IMR-90 (cell line): ENCODE measurements around the gene EXOC4. TPM values are rescaled to one million over a fixed set of nuclear protein-coding genes. Genes with fewer than 3 reads are reported as not detected.

Experiments used
- ATAC-seq: fragments of 200-7000 bp; cut with Tn5 transposase; 2 replicates; pipeline ENCODE4 v1.9.1; 2020; ENCODE audit warnings: low read depth, mild to moderate bottlenecking, moderate library complexity
- BruUV-seq: library from RNA; stranded (reverse); fragments of 400-500 nt; replicated peaks from 2 replicates; lab custom pipeline; 2021; lab: Mats Ljungman, UMichigan
- CTCF ChIA-PET: fragments of 300-600 bp; formaldehyde crosslinking; extraction: SDS; loops from one replicate; lab custom pipeline; 2021; ENCODE audit warnings: antibody characterized with exemption; lab: Yijun Ruan, JAX
- POLR2A ChIA-PET: fragments of 300-600 bp; sonication (Branson Sonifier 250); formaldehyde crosslinking; loops from one replicate; lab custom pipeline; 2022; ENCODE audit warnings: antibody characterized with exemption; ENCODE audit not compliant: unreplicated experiment; lab: Charles Lee
- DNase-seq: peaks from one replicate; pipeline ENCODE4 v3.0.0; 2013
- H2AFZ ChIP-seq: replicated peaks from 2 replicates; pipeline ENCODE3; 2013; ENCODE audit warnings: low read length, mild to moderate bottlenecking; ENCODE audit not compliant: poor library complexity
- H2AK5ac ChIP-seq: 2 replicates; pipeline ENCODE4 v1.6.1; 2013; ENCODE audit warnings: low read depth, low read length, inconsistent platforms
- H2AK9ac ChIP-seq: replicated peaks from 2 replicates; pipeline ENCODE3; 2013; ENCODE audit warnings: mild to moderate bottlenecking, low read depth, low read length, moderate library complexity; ENCODE audit not compliant: poor library complexity
- H2BK120ac ChIP-seq: 2 replicates; pipeline ENCODE4 v1.6.1; 2013; ENCODE audit warnings: low read depth, low read length, inconsistent platforms
- H2BK15ac ChIP-seq: 3 replicates; pipeline ENCODE4 v1.6.1; 2013; ENCODE audit warnings: low read depth, low read length, inconsistent platforms
- H2BK20ac ChIP-seq: 2 replicates; pipeline ENCODE4 v1.6.1; 2013; ENCODE audit warnings: low read depth, mild to moderate bottlenecking, inconsistent platforms, low read length, moderate library complexity
- H2BK5ac ChIP-seq: 2 replicates; pipeline ENCODE4 v1.6.1; 2013; ENCODE audit warnings: mild to moderate bottlenecking, low read depth, low read length, inconsistent platforms; ENCODE audit not compliant: poor library complexity, severe bottlenecking
- H3K14ac ChIP-seq: replicated peaks from 2 replicates; pipeline ENCODE4 v1.6.1; 2013; ENCODE audit warnings: low read depth, low read length, inconsistent platforms
- H3K18ac ChIP-seq: 2 replicates; pipeline ENCODE4 v1.6.1; 2013; ENCODE audit warnings: low read depth, low read length, control low read depth
- H3K23ac ChIP-seq: 2 replicates; pipeline ENCODE4 v1.6.1; 2013; ENCODE audit warnings: low read depth, low read length, inconsistent platforms
- H3K27ac ChIP-seq: 2 replicates; pipeline ENCODE4 v1.5.1; 2013; ENCODE audit warnings: mild to moderate bottlenecking, control low read depth, low read length; ENCODE audit not compliant: insufficient read depth
- H3K27me3 ChIP-seq: 2 replicates; pipeline ENCODE4 v1.6.1; 2013; ENCODE audit warnings: low read length; ENCODE audit not compliant: control insufficient read depth, insufficient read depth
- H3K36me3 ChIP-seq: 2 replicates; pipeline ENCODE4 v1.6.1; 2013; ENCODE audit warnings: low read length, mixed read lengths; ENCODE audit not compliant: control insufficient read depth, insufficient read depth
- H3K4ac ChIP-seq: 2 replicates; pipeline ENCODE4 v1.6.1; 2013; ENCODE audit warnings: low read depth, low read length, inconsistent platforms
- H3K4me1 ChIP-seq: 2 replicates; pipeline ENCODE4 v1.6.1; 2013; ENCODE audit warnings: low read length, mixed read lengths; ENCODE audit not compliant: control insufficient read depth, insufficient read depth
- H3K4me2 ChIP-seq: 2 replicates; pipeline ENCODE4 v1.6.1; 2013; ENCODE audit warnings: low read depth, mild to moderate bottlenecking, control low read depth, low read length, moderate library complexity
- H3K4me3 ChIP-seq: 2 replicates; pipeline ENCODE4 v1.5.1; 2013; ENCODE audit warnings: low read depth, mild to moderate bottlenecking, control low read depth, low read length, moderate library complexity; ENCODE audit not compliant: insufficient read depth
- H3K56ac ChIP-seq: 2 replicates; pipeline ENCODE4 v1.6.1; 2013; ENCODE audit warnings: low read length, inconsistent platforms; ENCODE audit not compliant: insufficient read depth; ENCODE audit errors: extremely low read depth
- H3K79me1 ChIP-seq, 2 experiments: 2 replicates each; pipeline ENCODE4 v1.6.1; 2013; ENCODE audit warnings: low read length in 2 of 2, inconsistent platforms in 1 of 2, low read depth in 1 of 2
- H3K9ac ChIP-seq: 2 replicates; pipeline ENCODE4 v1.6.1; 2013; ENCODE audit warnings: low read depth, low read length, control low read depth
- H3K9me1 ChIP-seq: 2 replicates; pipeline ENCODE4 v1.6.1; 2013; ENCODE audit warnings: low read length, inconsistent platforms; ENCODE audit not compliant: insufficient read depth
- H3K9me3 ChIP-seq: 2 replicates; pipeline ENCODE4 v1.6.1; 2013; ENCODE audit warnings: low read length; ENCODE audit not compliant: control insufficient read depth, insufficient read depth
- H4K20me1 ChIP-seq: 2 replicates; pipeline ENCODE4 v1.6.1; 2013; ENCODE audit warnings: low read length, inconsistent platforms; ENCODE audit not compliant: insufficient read depth
- H4K5ac ChIP-seq: 2 replicates; pipeline ENCODE4 v1.6.1; 2013; ENCODE audit warnings: mild to moderate bottlenecking, low read depth, low read length, control low read depth
- H4K8ac ChIP-seq, 2 experiments: 2 replicates each; pipeline ENCODE4 v1.6.1; 2013; ENCODE audit warnings: low read depth in 2 of 2, low read length in 2 of 2, control low read depth in 1 of 2, inconsistent platforms in 1 of 2
- H4K91ac ChIP-seq: 2 replicates; pipeline ENCODE4 v1.6.1; 2013; ENCODE audit warnings: low read depth, low read length, inconsistent platforms; ENCODE audit not compliant: insufficient read depth
- BHLHE40 ChIP-seq: fragments of 150-350 bp; IDR thresholded peaks from 2 replicates; pipeline ENCODE4 v1.6.1; 2016; ENCODE audit warnings: mild to moderate bottlenecking, low read depth, low read length
- CEBPB ChIP-seq: IDR thresholded peaks from 2 replicates; pipeline ENCODE4 v1.6.1; 2012; ENCODE audit warnings: low read depth, low read length, improper control_type of control experiment
- CHD1 ChIP-seq: IDR thresholded peaks from 2 replicates; pipeline ENCODE4 v1.6.1; 2012; ENCODE audit warnings: low read depth, low read length, improper control_type of control experiment
- FOS ChIP-seq: fragments of 150-350 bp; IDR thresholded peaks from 2 replicates; pipeline ENCODE4 v1.6.1; 2016; ENCODE audit warnings: low read depth, low read length
- MAFK ChIP-seq: IDR thresholded peaks from 2 replicates; pipeline ENCODE4 v1.6.1; 2012; ENCODE audit warnings: low read depth, low read length, improper control_type of control experiment
- MAZ ChIP-seq: IDR thresholded peaks from 2 replicates; pipeline ENCODE4 v1.6.1; 2012; ENCODE audit warnings: low read depth, mild to moderate bottlenecking, low read length, improper control_type of control experiment, moderate library complexity, borderline replicate concordance
- MXI1 ChIP-seq: IDR thresholded peaks from 2 replicates; pipeline ENCODE4 v1.6.1; 2012; ENCODE audit warnings: low read depth, mild to moderate bottlenecking, low read length, moderate library complexity, borderline replicate concordance
- NFE2L2 ChIP-seq: fragments of 150-350 bp; IDR thresholded peaks from 2 replicates; pipeline ENCODE4 v1.6.1; 2016; ENCODE audit warnings: low read depth, mild to moderate bottlenecking, low read length
- POLR2A ChIP-seq: IDR thresholded peaks from 2 replicates; pipeline ENCODE4 v1.6.1; 2012; ENCODE audit warnings: mild to moderate bottlenecking, low read depth, low read length
- RAD21 ChIP-seq: IDR thresholded peaks from 2 replicates; pipeline ENCODE4 v1.6.1; 2012; ENCODE audit warnings: low read length, improper control_type of control experiment
- RFX5 ChIP-seq: IDR thresholded peaks from 2 replicates; pipeline ENCODE4 v1.8.0; 2012; ENCODE audit warnings: low read depth, mild to moderate bottlenecking, low read length, moderate library complexity
- SMC3 ChIP-seq: fragments of 150-350 bp; IDR thresholded peaks from 2 replicates; pipeline ENCODE4 v1.6.1; 2016; ENCODE audit warnings: low read depth, mild to moderate bottlenecking, antibody characterized with exemption, low read length, moderate library complexity
- WGBS, 2 experiments: methylation state at CpG; one replicate each; pipeline versions ENCODE4 v1.1.5 to v1.1.7; 2013; ENCODE audit warnings: missing lambda C conversion rate in 2 of 2; ENCODE audit not compliant: insufficient read length in 1 of 2; ENCODE audit errors: extremely low coverage in 2 of 2; 5-methylcytosine and 5-hydroxymethylcytosine counted together
- dilution Hi-C: fragments of 300-500 bp; cut with HindIII; formaldehyde crosslinking; loops from one replicate; pipeline ENCODE4 v1.14.3; 2018; ENCODE audit warnings: low sequenced_read_pairs; ENCODE audit not compliant: unreplicated experiment
- in situ Hi-C: fragments of 300-500 bp; cut with MboI; formaldehyde crosslinking; loops from 3 replicates; pipeline ENCODE4 v1.14.3; 2019; ENCODE audit warnings: low sequenced_read_pairs, inconsistent platforms, mixed read lengths
- intact Hi-C: fragments of 100-400 bp; cut with micrococcal nuclease; formaldehyde crosslinking; loops from 2 replicates; pipeline ENCODE4 v1.10.0; 2022
- polyA plus RNA-seq, 3 experiments: library from polyadenylated mRNA; depleted of rRNA; stranded (reverse); fragments of >200 nt; gene quantifications; 2 replicates each; pipeline ENCODE4 v1.2.3, GENCODE V29; 2012; ENCODE audit warnings: low replicate concordance in 1 of 3
- total RNA-seq: library from RNA; depleted of rRNA; stranded (reverse); fragments of >200 nt; gene quantifications from 2 replicates; pipeline ENCODE4 v1.2.3, GENCODE V29; 2012
- TF ChIP-seq, protein P1 (sequence below): fragments of 150-350 bp; IDR thresholded peaks from 2 replicates; pipeline ENCODE4 v1.6.1; 2016; ENCODE audit warnings: low read depth, mild to moderate bottlenecking, low read length, moderate library complexity, borderline replicate concordance
- TF ChIP-seq, protein P2 (sequence below): fragments of 150-350 bp; IDR thresholded peaks from 2 replicates; pipeline ENCODE4 v1.6.1; 2017; ENCODE audit warnings: mild to moderate bottlenecking, antibody characterized with exemption, low read length, low read depth

EXOC4 gene
- total and polyA plus RNA-seq, 2 of the 4 experiments (the other 2 are of a cell fraction) = 25.4 to 94.6 TPM

DNA sequence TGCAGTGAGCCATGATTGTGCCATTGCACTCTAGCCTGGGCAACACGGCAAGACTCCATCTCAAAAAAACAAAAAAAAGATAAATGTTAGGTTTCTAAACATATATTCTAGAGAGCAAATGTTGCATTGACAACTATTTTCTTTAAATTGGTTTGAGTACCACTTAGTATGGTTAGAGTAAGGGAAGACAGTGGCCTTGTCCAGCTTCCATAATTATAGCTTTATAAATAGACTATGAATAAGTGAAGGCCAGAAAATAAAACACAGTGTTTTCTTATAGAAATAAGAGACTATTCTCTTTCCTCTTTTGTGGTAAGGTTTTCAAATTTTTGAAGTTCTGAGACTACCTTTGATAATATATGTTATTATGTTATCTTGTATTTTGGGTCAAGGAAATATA lies 50.5 kb downstream of the EXOC4 start:
- intact Hi-C loops (no loop called here), dilution Hi-C loops (no loop called here), in situ Hi-C loops (no loop called here)
- H2AK5ac ChIP-seq = no peak overlapping the region
- ATAC-seq = no peak
- H2BK5ac ChIP-seq = no peak overlapping the region
- no peak overlapping the region for H3K14ac ChIP-seq
- no peak overlapping the region for H3K4me3 ChIP-seq
- H4K91ac ChIP-seq = no peak overlapping the region
- BruUV-seq = no TSS peak
- no peak for DNase-seq
- H3K4ac ChIP-seq = no peak overlapping the region
- peaks cover 7 to 8% of the 10 kb centered on the region in 2 experiments; a peak in 3 of 4 replicates for H3K79me1 ChIP-seq
- H4K5ac ChIP-seq = no peak overlapping the region
- H2AK9ac ChIP-seq = no peak overlapping the region
- no peak overlapping the region for H3K56ac ChIP-seq
- no peaks in the 10 kb centered on the region for H3K9me3 ChIP-seq
- no peak overlapping the region for H3K4me2 ChIP-seq
- H2AFZ ChIP-seq = no peak overlapping the region
- no peak overlapping the region for H3K9ac ChIP-seq
- H4K20me1 ChIP-seq = no peaks in the 10 kb centered on the region
- H3K9me1 ChIP-seq = no peaks in the 10 kb centered on the region
- H2BK20ac ChIP-seq = no peak overlapping the region
- no peak overlapping the region for H3K23ac ChIP-seq
- no peaks in the 10 kb centered on the region for H3K27me3 ChIP-seq
- POLR2A ChIA-PET = no interaction called here
- no peak overlapping the region for H4K8ac ChIP-seq
- no peak overlapping the region for H3K27ac ChIP-seq
- peaks cover 15% of the 10 kb centered on the region for H3K36me3 ChIP-seq
- TF ChIP-seq, protein P1, sequence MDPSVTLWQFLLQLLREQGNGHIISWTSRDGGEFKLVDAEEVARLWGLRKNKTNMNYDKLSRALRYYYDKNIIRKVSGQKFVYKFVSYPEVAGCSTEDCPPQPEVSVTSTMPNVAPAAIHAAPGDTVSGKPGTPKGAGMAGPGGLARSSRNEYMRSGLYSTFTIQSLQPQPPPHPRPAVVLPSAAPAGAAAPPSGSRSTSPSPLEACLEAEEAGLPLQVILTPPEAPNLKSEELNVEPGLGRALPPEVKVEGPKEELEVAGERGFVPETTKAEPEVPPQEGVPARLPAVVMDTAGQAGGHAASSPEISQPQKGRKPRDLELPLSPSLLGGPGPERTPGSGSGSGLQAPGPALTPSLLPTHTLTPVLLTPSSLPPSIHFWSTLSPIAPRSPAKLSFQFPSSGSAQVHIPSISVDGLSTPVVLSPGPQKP = no peak
- no peak for TF ChIP-seq NFE2L2
- no peak for TF ChIP-seq MAFK
- TF ChIP-seq BHLHE40 = no peak
- no peak for TF ChIP-seq FOS
- no peak for TF ChIP-seq RFX5
- no peak for TF ChIP-seq CHD1
- TF ChIP-seq, protein P2, sequence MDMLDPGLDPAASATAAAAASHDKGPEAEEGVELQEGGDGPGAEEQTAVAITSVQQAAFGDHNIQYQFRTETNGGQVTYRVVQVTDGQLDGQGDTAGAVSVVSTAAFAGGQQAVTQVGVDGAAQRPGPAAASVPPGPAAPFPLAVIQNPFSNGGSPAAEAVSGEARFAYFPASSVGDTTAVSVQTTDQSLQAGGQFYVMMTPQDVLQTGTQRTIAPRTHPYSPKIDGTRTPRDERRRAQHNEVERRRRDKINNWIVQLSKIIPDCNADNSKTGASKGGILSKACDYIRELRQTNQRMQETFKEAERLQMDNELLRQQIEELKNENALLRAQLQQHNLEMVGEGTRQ = no peak
- TF ChIP-seq CEBPB = no peak
- TF ChIP-seq MXI1 = no peak
- TF ChIP-seq RAD21 = no peak
- no peak for TF ChIP-seq SMC3
- TF ChIP-seq POLR2A = no peak
- TF ChIP-seq MAZ = no peak
- peaks cover 5% of the 10 kb centered on the region; the same call in 1 of the 2 replicates for H3K4me1 ChIP-seq
- CTCF ChIA-PET = no interaction called here
- no CpG with 5 or more reads among the region's 1 CpG for WGBS, 2 experiments
- H2BK15ac ChIP-seq = no peak overlapping the region
- no peak overlapping the region for H3K18ac ChIP-seq
- no peak overlapping the region for H2BK120ac ChIP-seq
